Cardiac fibroblast (primary cell): Measurements from ENCODE around the gene TMC2.

Experiments used
- DNase-seq, 2 donors: peaks; one replicate each; pipeline versions ENCODE4 v3.0.0 to v3.0.0-alpha.2; 2010; ENCODE audit warnings: low read depth in 2 of 2
- H3K4me3 ChIP-seq, 2 donors: replicated peaks in 1 of 2; 1 replicate in 1 of 2; 2 replicates in 1 of 2; pipeline ENCODE4 v1.5.1; 2011; ENCODE audit warnings: low read depth in 2 of 2, low read length in 2 of 2, mild to moderate bottlenecking in 2 of 2, moderate library complexity in 1 of 2
- CTCF ChIP-seq: IDR thresholded peaks from one replicate; pipeline ENCODE4 v1.5.1; 2011; ENCODE audit warnings: low read depth, mild to moderate bottlenecking, low read length, inconsistent platforms

TMC2 gene

GRCh38 chr20:2593756-2594155 lies 57.4 kb downstream of the TMC2 start:
- no peak for DNase-seq
- TF ChIP-seq CTCF = no peak
- no peak overlapping the region for H3K4me3 ChIP-seq

- DNase-seq = no peak
- no peak overlapping the region for H3K4me3 ChIP-seq
- TF ChIP-seq CTCF = no peak
Measured at GRCh38 chr20:2595076-2595475, 58.7 kb downstream of the TMC2 start.

GRCh38 chr20:2596673-2597279 lies 60.4 kb downstream of the TMC2 start:
- H3K4me3 ChIP-seq = no peak overlapping the region
- peak in 1 of 2 donors; percentile 52 for DNase-seq
- no peak for TF ChIP-seq CTCF

GRCh38 chr20:2599288-2600006 lies 63.1 kb downstream of the TMC2 start:
- no peak for DNase-seq
- no peak overlapping the region for H3K4me3 ChIP-seq
- TF ChIP-seq CTCF = no peak

- no peak for DNase-seq
- no peak for TF ChIP-seq CTCF
- H3K4me3 ChIP-seq = no peak overlapping the region
Measured at GRCh38 chr20:2602046-2602735, 65.8 kb downstream of the TMC2 start.

GRCh38 chr20:2602746-2603145 lies 66.4 kb downstream of the TMC2 start:
- no peak for TF ChIP-seq CTCF
- DNase-seq = no peak
- no peak overlapping the region for H3K4me3 ChIP-seq
